Measurements from ENCODE around the gene TIFAB. TPM values are rescaled to one million over a fixed set of nuclear protein-coding genes. Genes with fewer than 3 reads are reported as not detected.
"Not testable (repeated sequence)": the region's sequence is repeated elsewhere in the genome, so short reads cannot be mapped to it uniquely, and the experiment has no call there.

Gene TIFAB, protein sequence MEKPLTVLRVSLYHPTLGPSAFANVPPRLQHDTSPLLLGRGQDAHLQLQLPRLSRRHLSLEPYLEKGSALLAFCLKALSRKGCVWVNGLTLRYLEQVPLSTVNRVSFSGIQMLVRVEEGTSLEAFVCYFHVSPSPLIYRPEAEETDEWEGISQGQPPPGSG
- total RNA-seq (2014; rRNA removed; shearing (Covaris generic)): not detected in 2 replicates

DNA sequence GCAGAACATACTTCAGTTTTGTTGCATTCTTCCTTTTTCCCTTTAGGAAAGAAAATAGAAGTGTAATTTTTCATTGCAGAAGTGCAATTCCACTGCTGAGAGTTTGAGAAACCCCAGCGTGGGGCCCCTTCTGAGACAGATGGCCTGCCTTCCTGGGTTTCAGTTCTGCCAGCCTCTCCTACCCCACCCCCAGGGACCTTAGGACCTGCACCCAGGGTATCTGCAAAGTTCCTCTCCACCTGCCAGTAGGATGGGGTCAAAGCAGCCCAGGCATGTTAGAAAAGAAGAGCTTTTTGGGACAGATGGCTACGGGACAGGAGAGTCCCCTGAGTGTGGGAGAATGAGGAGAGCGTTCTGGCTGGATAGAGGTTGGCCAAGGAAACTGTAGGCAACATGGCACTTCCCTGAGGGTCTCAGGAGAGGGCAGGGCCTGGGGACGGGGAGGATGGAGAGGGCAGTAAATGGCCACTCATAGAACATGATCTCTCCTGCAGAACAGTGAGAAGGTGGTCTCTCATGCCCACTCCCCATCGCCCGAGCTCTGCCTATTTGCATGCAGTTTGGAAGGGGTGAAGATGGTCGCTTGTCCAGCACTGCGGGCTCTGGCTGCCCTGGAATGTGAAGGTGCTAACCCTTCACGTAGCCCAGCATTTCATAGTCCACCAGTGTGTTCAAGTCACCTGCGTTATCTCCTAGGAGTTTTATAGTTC lies at the start of gene TIFAB:
TSS of gene TIFAB (minus strand) at position 31 of the 710 bp plus-strand sequence. CDS start 2,412 bp downstream, outside the sequence.
- Histone ChIP-seq H3K36me3 (replicated peaks; ENCODE audit: control insufficient read depth, insufficient read depth, low read length) (no peaks in the 10 kb centered on the region), H3K4me3 (ENCODE audit: insufficient read depth, low read depth, low read length) (no peak within 1 kb of the TSS), H3K27me3 (ENCODE audit: control insufficient read depth, insufficient read depth, low read length) (peaks cover 2% of the 10 kb centered on the region; the same call in 1 of the 2 replicates)
- no peak for DNase-seq

DNA sequence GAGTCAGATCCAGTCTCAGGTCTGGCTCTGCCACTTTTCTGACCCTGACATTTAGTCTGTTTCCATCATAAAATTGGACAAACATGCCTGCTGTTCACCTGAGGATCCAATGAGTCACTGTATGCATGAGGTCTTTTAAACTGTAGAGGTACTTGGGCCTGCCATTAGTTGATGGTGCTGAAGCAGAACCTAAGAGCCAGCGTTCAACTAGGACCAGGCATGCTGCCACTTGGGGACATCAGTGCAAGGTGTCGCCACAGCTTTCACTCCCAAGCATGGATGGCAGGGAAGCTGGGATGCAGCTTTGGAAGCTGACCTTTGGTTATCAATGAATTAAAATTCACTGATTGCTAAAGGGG lies 46.5 kb upstream of the TIFAB start:
- H3K4me3 ChIP-seq (ENCODE audit: insufficient read depth, low read depth, low read length): no peak overlapping the region
- no peak for DNase-seq
- H3K36me3 ChIP-seq (replicated peaks; ENCODE audit: control insufficient read depth, insufficient read depth, low read length): no peaks in the 10 kb centered on the region
- peaks cover 61% of the 10 kb centered on the region for H3K27me3 ChIP-seq (ENCODE audit: control insufficient read depth, insufficient read depth, low read length)

DNA sequence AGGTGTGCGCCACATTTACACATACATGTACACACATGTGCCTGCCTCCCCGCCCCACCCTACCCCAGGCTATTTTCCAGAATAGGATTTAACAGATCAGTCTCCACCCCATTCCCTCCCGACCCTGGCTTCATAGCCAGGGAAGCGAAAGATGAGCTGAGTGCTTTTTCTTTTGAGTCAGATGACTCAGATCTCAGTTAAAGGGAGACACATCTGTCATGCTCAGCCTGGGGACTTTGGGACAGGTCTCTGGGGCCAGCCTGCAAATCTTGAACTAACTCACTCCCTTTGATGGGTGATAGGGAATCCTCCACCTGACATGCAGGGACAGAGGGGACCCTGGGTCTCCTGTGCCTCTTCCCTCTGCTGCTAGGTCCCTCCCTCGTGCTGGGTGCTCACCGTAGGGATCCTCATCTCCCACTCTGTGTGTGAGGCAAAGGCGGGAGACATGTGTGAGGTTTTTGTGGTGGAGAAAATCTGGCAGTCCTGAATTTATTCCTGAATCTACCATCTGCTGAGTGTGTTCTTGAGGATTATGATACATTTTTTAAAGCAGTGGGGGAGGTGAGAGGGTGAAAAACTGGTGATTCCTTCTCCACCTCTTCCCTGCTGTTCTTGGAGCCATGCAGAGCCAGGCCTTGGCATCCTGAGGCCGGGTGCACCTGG lies 46.0 kb upstream of the TIFAB start:
- peaks cover 61% of the 10 kb centered on the region for H3K27me3 ChIP-seq (ENCODE audit: control insufficient read depth, insufficient read depth, low read length)
- DNase-seq: no peak
- no peaks in the 10 kb centered on the region for H3K36me3 ChIP-seq (replicated peaks; ENCODE audit: control insufficient read depth, insufficient read depth, low read length)
- H3K4me3 ChIP-seq (ENCODE audit: insufficient read depth, low read depth, low read length): no peak overlapping the region

DNA sequence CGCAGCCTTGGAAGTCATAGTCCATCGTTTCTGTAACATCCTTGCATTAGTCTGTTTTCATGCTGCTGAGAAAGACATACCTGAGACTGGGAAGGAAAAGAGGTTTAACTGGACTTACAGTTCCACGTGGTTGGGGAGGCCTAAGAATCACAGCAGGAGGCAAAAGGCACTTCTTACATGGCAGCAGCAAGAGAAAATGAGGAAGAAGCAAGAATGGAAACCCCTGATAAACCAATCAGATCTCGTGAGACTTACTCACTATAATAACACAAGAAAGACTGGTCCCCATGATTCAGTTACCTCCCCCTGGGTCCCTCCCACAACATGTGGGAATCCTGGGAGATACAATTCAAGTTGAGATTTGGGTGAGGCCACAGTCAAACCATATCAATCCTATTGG lies 43.4 kb upstream of the TIFAB start:
- not testable (repeated sequence) for H3K4me3 ChIP-seq (ENCODE audit: insufficient read depth, low read depth, low read length); DNase-seq; H3K36me3 ChIP-seq (replicated peaks; ENCODE audit: control insufficient read depth, insufficient read depth, low read length)
- H3K27me3 ChIP-seq (ENCODE audit: control insufficient read depth, insufficient read depth, low read length): peaks cover 74% of the 10 kb centered on the region

DNA sequence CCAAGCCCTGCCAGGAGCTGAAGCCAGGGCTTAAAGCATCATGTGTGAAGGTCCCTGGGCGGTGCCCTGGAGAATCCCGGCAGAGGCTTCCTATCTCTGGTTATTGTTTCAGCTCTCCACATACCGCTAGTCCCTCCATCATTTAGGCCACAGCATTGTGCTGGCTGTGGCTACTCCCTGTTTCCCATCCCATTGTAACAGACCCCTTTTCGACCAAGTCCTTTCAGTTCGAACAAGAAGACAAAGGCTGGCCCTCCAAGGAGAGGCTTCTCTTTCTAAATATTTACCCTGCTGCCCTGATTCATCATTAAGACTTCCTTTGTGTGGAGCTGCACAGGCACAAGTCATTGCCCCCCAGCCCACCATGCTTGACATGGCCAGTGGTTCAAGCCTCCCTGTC lies 42.0 kb upstream of the TIFAB start:
- Histone ChIP-seq H3K4me3 (ENCODE audit: insufficient read depth, low read depth, low read length) (no peak overlapping the region), H3K27me3 (ENCODE audit: control insufficient read depth, insufficient read depth, low read length) (peaks cover 86% of the 10 kb centered on the region), H3K36me3 (replicated peaks; ENCODE audit: control insufficient read depth, insufficient read depth, low read length) (no peaks in the 10 kb centered on the region)
- no peak for DNase-seq

DNA sequence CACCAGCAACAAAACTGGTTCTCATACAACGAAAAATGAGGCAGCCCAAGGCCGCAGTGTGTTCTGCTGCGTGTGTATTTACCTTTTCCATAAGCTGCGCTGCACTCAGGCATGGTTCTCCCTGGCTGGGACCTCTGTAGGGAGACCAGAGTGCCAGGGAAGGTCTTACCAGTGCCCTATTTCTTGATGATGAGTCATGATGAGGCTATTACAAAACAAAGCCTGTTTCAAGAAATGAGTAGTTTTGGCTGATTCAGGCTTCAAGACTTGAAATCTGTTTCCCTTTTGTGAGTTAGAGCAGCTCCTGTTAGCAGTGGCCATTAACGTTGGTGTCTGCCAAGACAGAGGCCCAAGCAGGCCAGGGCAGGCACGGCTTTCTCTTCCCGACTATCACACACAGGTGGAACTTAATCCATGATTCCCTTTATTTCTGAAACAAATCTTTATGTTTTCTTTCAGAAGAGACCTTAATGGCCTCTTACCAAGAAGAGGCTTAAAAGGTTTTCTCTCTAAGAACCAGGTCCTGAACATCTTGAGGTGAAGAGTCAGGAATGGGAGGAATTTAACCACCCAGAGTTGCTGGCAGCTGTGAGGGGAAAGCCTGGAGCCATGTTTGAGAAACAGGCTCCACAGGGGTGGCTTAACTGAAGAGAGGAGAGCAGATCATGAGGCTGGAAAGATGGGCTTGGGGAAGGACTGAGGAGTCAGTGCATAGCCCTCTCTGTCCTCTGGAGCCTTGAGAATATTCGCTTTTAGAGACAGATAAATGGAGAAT lies 41.4 kb upstream of the TIFAB start:
- H3K27me3 ChIP-seq (ENCODE audit: control insufficient read depth, insufficient read depth, low read length): peaks cover 88% of the 10 kb centered on the region
- H3K36me3 ChIP-seq (replicated peaks; ENCODE audit: control insufficient read depth, insufficient read depth, low read length): no peaks in the 10 kb centered on the region
- no peak for DNase-seq
- H3K4me3 ChIP-seq (ENCODE audit: insufficient read depth, low read depth, low read length): no peak overlapping the region

DNA sequence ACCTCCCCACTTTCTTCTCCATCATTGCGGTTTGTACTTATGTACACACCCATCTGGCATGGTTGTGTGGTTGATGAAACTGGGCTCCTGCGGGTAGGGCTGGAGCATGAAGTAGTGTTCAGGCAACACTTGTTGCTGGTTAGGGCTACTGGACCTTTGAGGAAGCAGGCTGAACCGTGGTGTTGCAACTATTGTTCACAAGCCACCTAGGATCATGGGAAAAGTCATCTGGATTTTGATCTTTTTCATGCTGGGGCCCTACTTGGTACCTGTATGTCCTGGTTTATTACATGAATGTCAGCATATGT lies 40.1 kb upstream of the TIFAB start:
- Histone ChIP-seq H3K36me3 (replicated peaks; ENCODE audit: control insufficient read depth, insufficient read depth, low read length) (no peaks in the 10 kb centered on the region), H3K27me3 (ENCODE audit: control insufficient read depth, insufficient read depth, low read length) (peaks cover 90% of the 10 kb centered on the region), H3K4me3 (ENCODE audit: insufficient read depth, low read depth, low read length) (no peak overlapping the region)
- no peak for DNase-seq

DNA sequence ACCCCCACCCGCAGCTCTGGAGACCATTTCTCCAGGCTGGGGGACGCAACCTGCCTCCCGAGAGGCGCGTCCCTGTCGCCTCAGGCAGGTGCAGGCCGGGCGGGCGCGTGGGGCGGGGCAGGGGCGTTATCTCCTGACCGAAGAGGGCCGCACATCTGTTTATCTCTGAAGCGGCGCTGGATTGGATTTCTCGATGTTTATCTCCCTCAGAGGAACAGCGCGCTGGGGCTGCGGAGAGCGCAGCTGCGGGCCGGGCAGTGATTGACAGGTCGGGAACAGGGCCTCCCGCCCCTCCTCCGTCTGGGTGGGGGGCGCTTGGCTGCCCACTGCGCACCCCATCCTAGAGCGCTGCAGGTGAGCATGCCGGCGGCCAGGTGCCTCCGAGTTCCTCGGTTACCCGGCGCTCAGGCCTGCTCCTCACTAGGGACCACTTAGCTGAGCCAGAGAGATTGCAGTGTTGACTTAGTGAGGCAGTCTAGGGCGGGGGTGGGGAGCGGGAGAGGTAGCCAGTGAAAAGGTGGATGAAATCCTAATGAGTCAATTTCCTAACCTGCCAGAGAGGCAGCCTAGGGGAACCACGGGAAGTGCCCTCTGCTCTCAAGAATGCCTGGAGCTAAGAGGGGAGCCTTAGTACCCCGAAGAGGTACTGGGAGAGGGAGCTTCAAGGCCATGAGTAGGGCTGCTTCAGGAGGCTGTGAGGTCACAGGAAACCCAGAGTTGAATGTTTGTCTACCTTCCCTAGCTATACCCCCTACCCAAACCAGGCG lies 39.6 kb upstream of the TIFAB start:
- DNase-seq: peak; percentile 83
- Histone ChIP-seq H3K27me3 (ENCODE audit: control insufficient read depth, insufficient read depth, low read length) (peaks cover 92% of the 10 kb centered on the region), H3K4me3 (ENCODE audit: insufficient read depth, low read depth, low read length) (peak overlapping the region; percentile 21), H3K36me3 (replicated peaks; ENCODE audit: control insufficient read depth, insufficient read depth, low read length) (no peaks in the 10 kb centered on the region)

DNA sequence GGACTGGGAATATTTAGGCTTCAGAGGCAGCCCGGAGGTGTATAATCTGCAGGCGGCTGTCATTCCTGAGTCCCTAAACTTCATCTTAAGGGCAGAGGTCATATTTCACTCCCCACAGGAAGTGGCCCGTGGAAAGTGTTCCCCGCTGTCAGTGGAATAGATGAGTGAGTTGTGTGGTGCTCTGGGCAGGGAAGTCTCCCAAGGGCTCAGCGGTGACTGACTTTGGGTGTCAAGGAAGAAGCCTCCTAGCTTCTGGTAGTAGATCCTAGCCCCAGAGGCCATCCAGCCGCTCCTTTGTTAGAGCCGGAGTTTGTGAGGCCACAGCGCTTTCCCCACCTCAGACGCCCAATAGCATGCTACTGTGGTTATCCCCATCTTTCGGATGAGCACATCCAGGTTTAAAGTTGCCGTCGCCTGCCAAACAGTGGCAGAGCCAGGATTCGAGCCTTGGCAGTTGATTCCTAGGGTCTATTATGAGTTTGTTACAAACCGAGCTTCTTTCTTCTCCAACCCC lies 38.9 kb upstream of the TIFAB start:
- H3K27me3 ChIP-seq (ENCODE audit: control insufficient read depth, insufficient read depth, low read length): peaks cover 93% of the 10 kb centered on the region
- peak; percentile 69 for DNase-seq
- no peaks in the 10 kb centered on the region for H3K36me3 ChIP-seq (replicated peaks; ENCODE audit: control insufficient read depth, insufficient read depth, low read length)
- H3K4me3 ChIP-seq (ENCODE audit: insufficient read depth, low read depth, low read length): 0 out of 2 replicates have a peak overlapping the region, but pooled peaks have one; percentile 21

DNA sequence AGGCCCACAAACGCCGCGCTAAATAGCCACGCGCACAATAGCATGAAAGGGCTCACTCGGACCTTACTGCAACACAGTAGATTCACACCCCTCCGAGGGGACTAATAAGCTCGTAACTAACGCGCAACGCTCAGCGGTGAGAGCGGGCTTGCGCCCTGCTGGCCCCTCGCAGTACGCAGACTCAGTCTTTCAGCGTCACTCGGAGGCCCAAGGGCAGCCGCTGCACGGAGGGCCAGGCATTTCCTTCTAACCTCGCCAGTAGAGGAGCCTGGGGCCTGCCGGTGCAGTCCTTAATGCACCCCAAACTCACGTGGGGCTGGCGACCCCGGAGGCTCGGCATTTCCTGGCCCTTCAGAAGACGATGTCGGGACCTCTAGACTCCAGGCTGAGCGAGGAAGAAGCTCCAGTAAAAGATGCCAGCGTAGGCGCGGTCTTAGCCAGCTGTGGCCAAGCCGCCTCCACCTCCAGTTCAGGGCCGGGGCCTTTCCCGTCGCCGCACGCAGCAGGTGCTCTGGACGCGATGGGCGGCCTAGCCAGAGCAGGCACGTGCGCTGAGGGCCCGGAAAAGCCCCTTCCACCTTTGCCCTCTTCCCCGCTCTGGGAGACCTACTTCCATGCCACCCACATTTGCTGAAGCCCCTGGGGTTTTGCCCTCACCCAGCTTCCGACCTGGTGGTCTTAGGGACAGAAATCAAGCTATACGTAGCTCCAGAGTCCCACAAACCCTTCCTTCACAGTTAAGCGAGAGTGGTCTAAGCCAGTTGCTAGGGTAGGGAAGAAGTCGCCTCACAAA lies 38.3 kb upstream of the TIFAB start:
- Histone ChIP-seq H3K4me3 (ENCODE audit: insufficient read depth, low read depth, low read length) (peak overlapping the region; percentile 19), H3K36me3 (replicated peaks; ENCODE audit: control insufficient read depth, insufficient read depth, low read length) (no peaks in the 10 kb centered on the region), H3K27me3 (ENCODE audit: control insufficient read depth, insufficient read depth, low read length) (peaks cover 98% of the 10 kb centered on the region)
- DNase-seq: peak; percentile 79

DNA sequence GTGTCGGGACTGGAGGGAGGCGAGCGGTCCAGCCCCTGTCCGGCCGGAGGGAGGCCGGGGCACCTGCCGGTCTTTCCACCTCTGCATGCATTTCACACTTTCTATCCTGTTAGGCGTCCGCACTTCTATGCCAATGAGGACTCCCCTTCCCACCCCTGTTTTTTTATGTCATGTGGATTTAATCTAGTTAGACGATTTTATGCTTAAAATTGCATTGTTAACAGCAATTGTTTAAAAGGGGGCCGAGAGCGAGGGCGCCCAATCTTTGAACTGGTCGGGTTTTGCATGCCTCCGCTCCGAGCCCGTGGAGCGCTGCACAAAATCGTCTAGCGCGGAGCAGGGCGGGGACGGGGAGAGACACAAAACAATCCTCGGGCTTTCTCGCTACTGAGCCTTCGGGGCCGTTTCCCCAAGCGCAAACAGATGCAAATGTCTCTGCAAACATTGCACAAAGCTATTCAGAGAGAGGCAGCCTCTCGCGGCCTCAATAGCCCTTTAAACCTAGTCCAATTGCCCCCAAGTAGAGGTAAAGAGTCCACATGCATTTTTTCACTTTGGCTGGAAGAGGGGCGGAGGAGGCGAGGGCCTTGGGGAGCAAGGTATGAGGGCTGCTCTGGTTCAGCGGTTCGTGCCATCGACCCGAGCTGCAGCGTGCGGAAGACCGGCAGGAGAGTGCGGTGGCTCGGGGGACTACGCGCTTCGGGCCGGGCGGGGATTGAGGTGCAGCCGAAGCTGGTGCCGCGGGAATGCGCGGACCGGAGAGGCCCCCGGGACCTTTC lies 37.5 kb upstream of the TIFAB start:
- Histone ChIP-seq H3K27me3 (ENCODE audit: control insufficient read depth, insufficient read depth, low read length) (peaks cover 99% of the 10 kb centered on the region), H3K36me3 (replicated peaks; ENCODE audit: control insufficient read depth, insufficient read depth, low read length) (no peaks in the 10 kb centered on the region)
- peak; percentile 78 for DNase-seq

DNA sequence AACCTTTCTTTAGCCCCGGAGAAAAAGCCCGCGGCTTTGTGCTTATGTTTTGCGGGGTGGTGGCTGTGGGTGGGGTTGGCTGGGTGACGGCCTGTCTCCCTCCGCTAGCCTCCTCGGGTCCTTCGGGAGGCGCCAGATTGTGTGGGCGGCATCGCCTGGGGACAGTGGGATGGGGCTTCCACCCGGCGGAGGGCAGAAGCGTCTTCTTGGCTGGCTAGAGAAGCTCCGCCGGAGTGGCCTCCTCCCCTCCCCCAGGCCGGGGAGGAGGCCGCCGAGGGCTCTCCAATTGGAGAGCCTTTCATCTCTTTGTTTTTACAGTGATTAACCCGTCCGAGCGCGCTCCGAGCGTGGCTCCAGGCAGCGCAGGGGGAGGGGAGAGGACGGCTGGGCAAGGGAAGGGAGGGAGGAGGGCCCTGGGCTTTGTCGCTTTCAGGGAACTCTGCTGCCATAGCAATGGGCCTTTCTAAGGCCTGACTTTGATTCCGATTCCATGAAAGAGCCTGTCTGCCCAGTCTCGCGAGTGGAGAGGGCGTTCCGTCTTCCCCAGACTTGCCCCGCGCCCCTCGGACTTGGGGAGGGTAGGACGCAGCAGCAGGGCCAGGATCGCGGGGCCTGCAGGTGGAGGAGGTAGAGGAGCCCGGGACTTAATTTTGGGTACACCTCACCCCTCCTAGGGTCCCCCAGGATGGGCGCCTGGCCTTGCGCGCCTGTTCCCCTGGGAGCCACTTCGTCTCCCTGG lies 36.7 kb upstream of the TIFAB start:
- DNase-seq: peak; percentile 97
- Histone ChIP-seq H3K27me3 (ENCODE audit: control insufficient read depth, insufficient read depth, low read length) (peaks cover 94% of the 10 kb centered on the region), H3K36me3 (replicated peaks; ENCODE audit: control insufficient read depth, insufficient read depth, low read length) (no peaks in the 10 kb centered on the region), H3K4me3 (ENCODE audit: insufficient read depth, low read depth, low read length) (peak overlapping the region; percentile 19)

More for the DNA sequence above, 37.5 kb upstream of the TIFAB start:
- peak overlapping the region; percentile 19 for H3K4me3 ChIP-seq (ENCODE audit: insufficient read depth, low read depth, low read length)

Data from H7 (cell line).